Loucy (cell line): Measurements from ENCODE around the gene THRAP3.

Experiments used
- CTCF ChIP-seq: fragments of 200-600 bp; sonication (generic); conservative IDR thresholded peaks from 2 replicates; pipeline ENCODE4 v1.5.1; 2014; ENCODE audit warnings: mild to moderate bottlenecking, antibody characterized with exemption, low read length
- EZH2phosphoT487 ChIP-seq: fragments of 200-600 bp; IDR thresholded peaks from 2 replicates; pipeline ENCODE4 v1.6.1; 2018; ENCODE audit warnings: antibody characterized with exemption, mild to moderate bottlenecking, moderate library complexity, borderline replicate concordance

- no peak for TF ChIP-seq CTCF
- TF ChIP-seq EZH2phosphoT487 = no peak
Observed at GRCh38 chr1:36350659-36351226, 126.5 kb downstream of the THRAP3 start.
